Large intestine (tissue), 3 donors: ENCODE data around the gene EVL. TPM values are rescaled to one million over a fixed set of nuclear protein-coding genes. Genes with fewer than 3 reads are reported as not detected.

Experiments
- DNase-seq, 2 donors: peaks; one replicate each; pipeline versions ENCODE4 v3.0.0 to v3.0.0-alpha.2; 2013
- H3K27ac ChIP-seq: one replicate; pipeline ENCODE4 v1.5.1; 2013; ENCODE audit warnings: low read length
- H3K27me3 ChIP-seq: 2 replicates; pipeline ENCODE4 v1.6.1; 2013; ENCODE audit warnings: low read length; ENCODE audit not compliant: control insufficient read depth, insufficient read depth
- H3K36me3 ChIP-seq: 2 replicates; pipeline ENCODE4 v1.6.1; 2013; ENCODE audit warnings: low read length; ENCODE audit not compliant: control insufficient read depth, insufficient read depth
- H3K4me1 ChIP-seq: one replicate; pipeline ENCODE4 v1.6.1; 2013; ENCODE audit warnings: low read length; ENCODE audit not compliant: control insufficient read depth, insufficient read depth
- H3K4me3 ChIP-seq: one replicate; pipeline ENCODE4 v1.5.1; 2013; ENCODE audit warnings: low read length
- H3K9me3 ChIP-seq: one replicate; pipeline ENCODE4 v1.6.1; 2013; ENCODE audit warnings: mild to moderate bottlenecking, low read depth, low read length, moderate library complexity; ENCODE audit not compliant: control insufficient read depth
- WGBS: methylation state at CpG from one replicate; pipeline ENCODE4 v1.1.5; 2013; ENCODE audit warnings: low lambda C conversion rate; ENCODE audit not compliant: insufficient coverage; 5-methylcytosine and 5-hydroxymethylcytosine counted together
- polyA plus RNA-seq: library from polyadenylated mRNA; unstranded; fragments of 120-200 nt; gene quantifications from one replicate; pipeline ENCODE4 v1.2.1, GENCODE V29; 2013

The EVL gene
- polyA plus RNA-seq, 1 donor = 119 TPM

DNA sequence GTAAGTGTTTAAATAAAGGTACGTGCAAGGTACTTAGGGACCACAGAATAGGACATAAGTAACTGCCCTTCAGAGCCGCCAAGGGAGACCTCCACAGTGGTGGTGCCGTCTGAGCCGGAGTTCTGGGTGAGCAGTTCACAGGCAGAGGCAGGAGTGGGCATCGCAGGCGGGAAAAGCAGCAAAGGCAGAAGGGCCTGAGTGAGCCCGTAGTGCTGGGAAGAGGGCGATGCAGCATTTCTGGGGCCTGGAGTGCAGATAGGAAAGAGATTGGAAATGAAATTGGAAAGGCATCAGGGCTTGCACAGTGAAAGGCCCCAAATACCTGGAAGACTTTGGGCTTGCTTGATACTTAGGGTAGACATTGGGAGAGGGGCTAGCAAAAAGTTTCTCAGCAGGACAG lies 32.9 kb downstream of the EVL start:
- DNase-seq = no peak
- H3K9me3 ChIP-seq = no peaks in the 10 kb centered on the region
- WGBS = no CpG with 5 or more reads among the region's 8 CpGs
- peaks cover 28% of the 10 kb centered on the region for H3K36me3 ChIP-seq
- no peaks in the 10 kb centered on the region for H3K4me1 ChIP-seq
- no peak overlapping the region for H3K4me3 ChIP-seq
- H3K27ac ChIP-seq = no peak overlapping the region
- H3K27me3 ChIP-seq = no peaks in the 10 kb centered on the region

DNA sequence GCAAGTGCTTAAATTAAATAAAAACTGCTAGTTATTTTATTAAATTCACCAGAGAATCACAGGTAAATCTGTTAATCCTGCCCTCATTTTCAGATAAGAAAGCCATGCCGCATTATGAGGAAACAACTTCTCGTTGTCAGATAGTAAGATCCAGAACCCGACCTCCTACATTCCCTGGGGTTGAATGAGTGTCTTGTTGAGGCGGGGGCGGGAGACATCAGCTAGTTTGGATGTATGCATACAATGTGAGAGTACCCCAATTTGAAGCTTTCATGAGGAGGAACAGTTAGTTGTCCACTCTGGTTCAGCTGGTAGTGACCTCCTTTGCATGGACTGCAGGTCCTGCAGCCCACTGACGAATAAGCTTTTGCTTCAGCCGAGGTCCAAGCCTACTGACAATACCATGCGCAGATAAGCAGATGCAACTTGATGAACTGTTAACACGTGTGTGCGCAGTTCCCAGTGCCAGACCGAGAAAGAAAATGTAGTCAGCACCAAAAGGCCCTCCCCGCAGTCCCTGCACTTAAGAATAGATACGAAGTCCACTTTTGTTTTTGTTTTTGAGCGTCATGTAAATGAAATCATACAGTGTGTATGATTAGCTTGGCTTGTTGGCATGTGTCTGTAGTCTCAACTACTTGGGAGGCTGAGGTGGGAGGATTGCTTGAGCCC lies 34.9 kb downstream of the EVL start:
- H3K36me3 ChIP-seq = peaks cover 32% of the 10 kb centered on the region
- no peak overlapping the region for H3K4me3 ChIP-seq
- no peaks in the 10 kb centered on the region for H3K9me3 ChIP-seq
- no peak overlapping the region for H3K27ac ChIP-seq
- no CpG with 5 or more reads among the region's 14 CpGs for WGBS
- no peaks in the 10 kb centered on the region for H3K4me1 ChIP-seq
- H3K27me3 ChIP-seq = no peaks in the 10 kb centered on the region
- no peak for DNase-seq

DNA sequence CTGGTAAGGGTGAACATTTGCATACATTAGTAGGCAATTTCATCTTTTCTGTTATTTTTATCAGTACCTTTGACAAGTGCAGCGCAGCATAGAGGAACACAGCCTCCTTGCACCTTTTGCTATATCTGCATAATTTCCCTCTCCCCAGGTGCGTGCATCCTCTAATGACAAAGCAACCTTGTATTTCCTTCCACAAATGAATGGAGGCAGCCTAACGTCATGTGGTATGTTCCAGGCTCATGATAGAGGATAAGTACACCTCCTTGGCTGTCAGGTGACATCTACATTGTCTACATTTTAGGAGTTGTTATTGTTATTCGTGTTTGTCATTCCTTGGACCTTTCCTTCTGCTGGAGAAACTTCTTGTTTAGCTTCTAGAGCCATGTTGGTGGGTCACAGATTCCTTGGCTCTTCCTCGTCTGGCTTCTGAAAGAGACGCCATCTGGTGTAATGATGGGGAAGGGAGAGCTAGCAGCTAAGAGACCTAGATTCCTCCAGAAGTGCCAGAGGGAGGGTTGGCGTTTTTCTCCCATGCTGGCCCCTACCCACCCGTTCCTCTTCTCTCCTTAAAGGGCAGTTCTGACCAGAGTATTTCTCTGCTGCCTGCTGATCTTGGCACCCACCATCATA lies 37.0 kb downstream of the EVL start:
- H3K4me3 ChIP-seq = no peak overlapping the region
- no peaks in the 10 kb centered on the region for H3K9me3 ChIP-seq
- no peak for DNase-seq
- H3K27me3 ChIP-seq = no peaks in the 10 kb centered on the region
- peaks cover 34% of the 10 kb centered on the region for H3K36me3 ChIP-seq
- no peak overlapping the region for H3K27ac ChIP-seq
- H3K4me1 ChIP-seq = no peaks in the 10 kb centered on the region
- WGBS = no CpG with 5 or more reads among the region's 8 CpGs

DNA sequence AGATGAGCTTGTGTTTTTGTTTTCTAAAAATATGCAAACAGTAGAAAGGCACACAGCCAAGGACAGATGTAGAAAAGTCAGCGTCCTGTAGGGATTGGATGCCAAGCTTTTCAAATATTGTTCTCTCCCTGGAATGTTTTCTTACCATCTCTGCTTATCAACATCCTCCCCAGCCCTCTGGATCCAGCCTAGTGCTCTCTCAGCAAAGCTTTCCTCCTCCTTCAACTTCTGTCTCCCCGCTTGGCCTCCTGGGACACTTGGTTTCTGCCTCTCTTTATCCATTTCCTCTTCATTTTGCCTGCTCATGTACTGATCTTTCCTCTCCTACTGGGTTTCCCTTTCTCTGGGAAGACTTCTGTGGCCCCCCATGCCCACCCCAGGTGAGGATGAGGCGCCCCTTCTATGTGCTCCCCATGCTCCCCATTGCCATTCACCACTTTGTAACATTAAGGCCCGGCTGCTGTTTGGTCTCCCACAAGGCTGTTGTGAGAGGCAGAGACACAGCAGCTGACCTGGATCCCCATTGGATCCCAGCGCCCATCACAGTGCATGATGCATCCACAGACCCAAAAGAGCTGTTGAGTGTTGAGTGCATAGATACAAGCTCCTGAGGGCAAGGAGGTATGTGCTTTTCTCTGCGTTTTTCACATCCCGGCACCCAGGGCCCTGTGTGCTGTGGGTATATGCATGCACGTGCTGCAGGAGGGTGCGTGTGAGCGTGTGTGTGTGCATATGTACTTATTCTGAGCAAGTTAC lies 38.2 kb downstream of the EVL start:
- Histone ChIP-seq H3K27me3 (no peaks in the 10 kb centered on the region), H3K4me3 (no peak overlapping the region), H3K4me1 (peaks cover 4% of the 10 kb centered on the region), H3K9me3 (no peaks in the 10 kb centered on the region), H3K36me3 (peaks cover 23% of the 10 kb centered on the region), H3K27ac (no peak overlapping the region)
- 80% methylated on average over 2 of the region's 10 CpGs for WGBS
- DNase-seq = no peak

DNA sequence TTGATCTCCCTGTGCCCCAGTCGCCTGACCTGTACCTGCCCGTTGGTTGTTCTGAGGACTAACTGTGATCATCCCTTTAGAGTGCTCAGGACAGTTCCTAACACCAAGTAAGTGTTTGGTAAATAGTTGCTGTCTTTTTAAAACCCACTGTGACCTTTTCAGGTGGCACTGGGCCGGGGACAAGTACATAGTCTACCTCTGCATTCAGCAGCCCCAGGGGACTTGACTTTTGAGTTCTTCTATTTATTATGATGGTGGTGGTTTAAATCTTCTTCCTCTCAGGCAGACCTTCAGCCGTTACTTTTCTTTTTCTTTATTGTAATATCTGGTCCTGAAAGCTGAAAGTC lies 38.8 kb downstream of the EVL start:
- peaks cover 4% of the 10 kb centered on the region for H3K4me1 ChIP-seq
- no peak overlapping the region for H3K27ac ChIP-seq
- no peaks in the 10 kb centered on the region for H3K9me3 ChIP-seq
- DNase-seq = no peak
- WGBS = 100% methylated on average over 1 of the region's 4 CpGs
- no peaks in the 10 kb centered on the region for H3K27me3 ChIP-seq
- H3K4me3 ChIP-seq = no peak overlapping the region
- H3K36me3 ChIP-seq = peaks cover 22% of the 10 kb centered on the region

DNA sequence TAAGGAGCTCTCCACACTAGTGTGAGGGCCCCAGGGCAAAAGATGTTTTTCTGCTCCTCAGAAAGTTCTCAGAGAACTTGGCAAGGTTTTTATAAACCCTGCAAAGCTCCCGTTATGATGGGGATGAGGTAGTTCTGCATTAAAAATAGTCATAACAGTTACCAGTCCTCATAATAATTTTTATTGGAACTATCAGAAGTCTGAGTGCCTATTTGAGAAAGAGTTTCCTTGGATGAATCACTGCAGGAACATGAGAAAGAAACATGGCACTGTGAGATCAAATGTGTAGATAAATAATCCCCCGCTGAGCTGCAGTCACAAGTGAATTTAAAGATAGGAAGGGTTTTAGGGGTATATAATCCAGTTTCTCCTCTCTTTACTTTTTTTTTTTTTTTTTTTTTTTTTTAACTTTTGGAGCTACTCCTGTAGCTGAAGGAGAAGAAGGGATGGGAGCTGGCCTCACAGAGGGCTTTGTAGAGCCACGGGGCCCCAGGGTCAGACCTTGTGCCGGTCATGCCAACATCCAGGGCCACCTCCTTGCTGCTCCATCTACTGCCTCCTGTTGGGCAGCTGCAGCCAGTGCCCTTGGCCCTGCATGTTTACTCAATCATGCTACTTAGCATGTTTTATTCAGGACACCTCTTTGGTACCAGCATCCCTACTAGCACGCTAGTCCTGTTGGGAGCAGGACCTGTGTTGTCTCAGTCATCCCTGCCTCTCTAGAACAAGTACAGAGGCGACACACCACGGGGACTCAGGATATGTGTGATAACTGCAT lies 39.5 kb downstream of the EVL start:
- no peak for DNase-seq
- peaks cover 4% of the 10 kb centered on the region for H3K4me1 ChIP-seq
- H3K27me3 ChIP-seq = no peaks in the 10 kb centered on the region
- H3K9me3 ChIP-seq = no peaks in the 10 kb centered on the region
- H3K27ac ChIP-seq = no peak overlapping the region
- H3K4me3 ChIP-seq = no peak overlapping the region
- WGBS = 67% methylated on average over 1 of the region's 7 CpGs
- peaks cover 28% of the 10 kb centered on the region for H3K36me3 ChIP-seq

DNA sequence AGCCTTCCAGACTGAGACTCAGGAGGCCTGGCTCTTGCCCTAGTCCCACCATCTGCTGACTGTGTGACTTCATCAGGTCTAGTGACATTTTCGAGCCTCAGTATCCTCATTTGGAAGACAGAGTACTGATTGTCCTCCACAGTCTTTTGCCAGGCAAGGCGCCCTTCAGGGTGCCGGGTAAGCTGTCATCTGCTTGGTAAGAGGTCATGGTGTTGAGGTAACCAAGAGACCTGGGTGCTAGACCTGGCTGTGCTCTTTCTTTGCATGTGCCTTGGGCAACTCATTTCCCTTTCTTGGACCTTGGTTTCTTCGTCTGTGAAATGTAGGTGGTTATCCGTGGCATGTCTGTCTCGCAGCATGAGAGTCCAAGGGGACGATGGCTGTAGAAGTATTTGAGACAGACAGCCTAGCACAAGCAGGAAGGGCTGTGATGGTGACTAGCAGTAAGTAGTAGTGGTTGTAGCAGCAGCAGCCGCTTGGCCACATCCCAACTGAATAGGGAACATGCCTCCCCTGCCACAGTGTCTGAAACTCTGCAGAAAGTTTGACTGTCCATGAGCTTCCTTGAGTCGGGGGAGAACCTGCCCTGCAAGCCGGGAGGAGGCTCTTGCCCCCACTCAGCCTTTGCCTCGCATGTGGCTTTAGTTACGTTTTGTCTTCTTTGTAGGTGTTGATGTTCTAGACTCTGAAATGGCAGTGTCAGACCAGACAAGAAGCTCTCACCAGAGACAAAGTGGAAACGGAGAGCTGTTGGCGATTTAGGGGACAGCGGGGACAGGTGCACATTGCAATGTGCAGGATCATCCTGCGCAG lies 40.3 kb downstream of the EVL start:
- WGBS = no CpG with 5 or more reads among the region's 16 CpGs

DNA sequence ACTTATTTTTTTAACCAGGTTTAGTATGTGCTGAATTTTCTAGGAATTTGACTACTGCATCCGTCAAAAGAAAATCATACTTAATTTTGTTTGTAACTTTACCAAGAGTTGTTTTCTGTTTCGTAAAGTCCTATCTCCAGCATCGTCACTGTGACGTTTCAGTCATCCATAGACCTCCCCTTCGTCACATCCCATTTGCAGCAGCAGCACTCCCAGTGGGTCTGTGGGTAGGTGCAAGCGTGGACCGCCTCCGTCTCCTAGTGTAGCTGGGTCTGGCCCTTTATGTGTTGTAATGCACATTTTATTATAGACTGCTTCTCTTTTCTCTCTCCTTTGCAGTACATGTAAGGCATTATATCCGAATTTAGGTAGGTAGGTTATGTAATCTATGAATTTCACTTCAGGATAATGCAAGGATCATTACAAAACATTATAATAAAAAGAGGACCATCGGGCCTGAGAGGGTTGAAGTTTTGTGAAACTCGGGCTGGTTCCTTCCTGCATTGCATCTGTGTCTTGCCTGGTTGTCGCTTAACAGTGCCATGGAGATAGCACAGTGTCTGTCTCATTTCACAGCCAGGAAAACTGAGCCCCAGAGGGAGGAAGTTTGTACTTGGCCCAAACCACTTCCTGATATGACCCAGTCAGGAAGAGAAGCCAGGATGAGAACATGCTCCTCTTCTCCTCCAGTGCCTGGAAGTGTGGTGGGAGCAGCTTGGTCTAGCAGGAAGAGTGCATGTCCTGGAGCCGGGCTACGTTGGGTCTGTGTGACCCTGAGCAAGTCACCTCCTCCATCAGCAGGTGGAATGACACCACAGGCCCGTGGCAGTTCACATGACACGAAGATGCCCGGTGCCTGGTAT lies 41.3 kb downstream of the EVL start:
- Histone ChIP-seq H3K27ac (no peak overlapping the region), H3K4me1 (peaks cover 4% of the 10 kb centered on the region), H3K9me3 (no peaks in the 10 kb centered on the region), H3K4me3 (no peak overlapping the region), H3K27me3 (no peaks in the 10 kb centered on the region), H3K36me3 (peaks cover 26% of the 10 kb centered on the region)
- no peak for DNase-seq
- 100% methylated on average over 1 of the region's 17 CpGs for WGBS

More for the DNA sequence above, 40.3 kb downstream of the EVL start:
- H3K27me3 ChIP-seq = no peaks in the 10 kb centered on the region
- DNase-seq = no peak
- H3K4me1 ChIP-seq = peaks cover 4% of the 10 kb centered on the region
- H3K9me3 ChIP-seq = no peaks in the 10 kb centered on the region
- no peak overlapping the region for H3K27ac ChIP-seq
- peaks cover 24% of the 10 kb centered on the region for H3K36me3 ChIP-seq
- H3K4me3 ChIP-seq = no peak overlapping the region

DNA sequence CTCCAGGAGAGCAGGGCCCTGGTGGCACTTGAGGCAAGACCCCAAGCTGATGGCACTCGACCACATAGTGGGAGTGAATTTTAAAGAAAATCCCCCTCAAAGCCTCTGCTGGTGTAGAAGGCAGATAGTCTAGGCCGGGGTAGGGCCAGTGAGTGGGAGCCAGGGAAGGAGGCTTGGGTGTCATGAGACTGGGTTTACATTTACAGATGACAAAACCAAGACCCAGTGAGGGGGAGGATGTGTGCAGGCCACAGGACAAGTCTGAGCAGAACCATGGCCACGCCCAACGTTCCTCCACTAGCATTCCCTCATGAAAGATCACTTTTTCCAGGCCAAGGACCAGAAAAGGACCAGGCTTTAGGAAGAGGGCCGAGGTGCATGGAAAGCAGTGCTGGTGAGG lies 42.0 kb downstream of the EVL start:
- WGBS = no CpG with 5 or more reads among the region's 5 CpGs
- H3K36me3 ChIP-seq = peaks cover 24% of the 10 kb centered on the region
- no peak for DNase-seq
- H3K27me3 ChIP-seq = no peaks in the 10 kb centered on the region
- no peak overlapping the region for H3K27ac ChIP-seq
- H3K4me3 ChIP-seq = no peak overlapping the region
- H3K9me3 ChIP-seq = no peaks in the 10 kb centered on the region
- H3K4me1 ChIP-seq = peaks cover 4% of the 10 kb centered on the region
